HG03432 (cell line): ENCODE measurements around the gene CAPZA1.

ENCODE experiments used
- ATAC-seq: cut with Tn5 transposase; IDR thresholded peaks from one replicate; pipeline ENCODE4 v1.9.1; 2021; ENCODE audit warnings: mild to moderate bottlenecking, moderate library complexity; ENCODE audit not compliant: unreplicated experiment

CAPZA1 gene

DNA sequence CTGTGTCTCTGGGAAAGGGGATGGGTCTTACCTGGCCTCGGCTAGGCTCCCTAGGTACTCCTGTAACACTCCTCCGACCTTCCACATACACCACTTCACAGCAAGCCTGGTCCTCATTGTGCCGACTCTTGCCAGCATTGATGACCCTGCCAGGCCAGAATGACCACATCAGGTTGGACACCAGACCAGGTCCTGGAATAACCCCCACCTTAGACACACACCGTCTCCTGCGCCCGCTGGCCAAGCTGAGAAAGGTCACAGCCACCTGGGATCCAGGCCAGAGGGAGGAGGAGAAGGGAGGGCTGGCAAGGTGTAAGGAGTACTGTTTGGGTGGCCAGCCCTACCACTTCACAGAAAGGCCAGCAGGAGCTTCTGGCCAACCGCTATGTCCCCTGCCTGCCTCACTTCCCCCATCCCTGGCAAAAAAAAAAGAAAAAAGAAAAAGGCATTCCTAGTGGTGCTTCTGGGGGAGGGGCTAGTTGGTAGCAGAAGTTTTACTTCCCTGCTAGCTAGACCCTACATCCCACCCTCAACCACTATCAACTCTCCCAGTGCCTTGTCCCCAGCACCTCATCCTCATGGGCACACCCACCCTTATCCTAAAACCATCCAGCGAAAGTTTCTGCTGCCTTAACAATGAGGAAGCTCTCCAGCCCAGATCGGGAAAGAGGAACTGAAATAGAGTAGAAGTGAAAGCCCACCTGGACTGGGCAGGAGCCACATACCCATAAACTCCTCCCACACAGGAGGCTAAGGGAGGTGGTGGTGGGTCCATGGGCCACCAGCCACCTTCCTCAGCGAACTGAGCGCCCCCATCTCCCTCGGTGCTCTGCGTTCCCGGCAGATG is 94.1 kb downstream of the CAPZA1 start:
- no peak for ATAC-seq

GRCh38 chr1:112714313-112715263 is 95.0 kb downstream of the CAPZA1 start:
- ATAC-seq: peak; percentile 24

- ATAC-seq: peak; percentile 78
Observed at GRCh38 chr1:112715264-112716053, 95.8 kb downstream of the CAPZA1 start, which contains the start of gene PPM1J. TSS of gene PPM1J (minus strand) at chr1:112715332. CDS start at chr1:112715301, 31 bp downstream.

DNA sequence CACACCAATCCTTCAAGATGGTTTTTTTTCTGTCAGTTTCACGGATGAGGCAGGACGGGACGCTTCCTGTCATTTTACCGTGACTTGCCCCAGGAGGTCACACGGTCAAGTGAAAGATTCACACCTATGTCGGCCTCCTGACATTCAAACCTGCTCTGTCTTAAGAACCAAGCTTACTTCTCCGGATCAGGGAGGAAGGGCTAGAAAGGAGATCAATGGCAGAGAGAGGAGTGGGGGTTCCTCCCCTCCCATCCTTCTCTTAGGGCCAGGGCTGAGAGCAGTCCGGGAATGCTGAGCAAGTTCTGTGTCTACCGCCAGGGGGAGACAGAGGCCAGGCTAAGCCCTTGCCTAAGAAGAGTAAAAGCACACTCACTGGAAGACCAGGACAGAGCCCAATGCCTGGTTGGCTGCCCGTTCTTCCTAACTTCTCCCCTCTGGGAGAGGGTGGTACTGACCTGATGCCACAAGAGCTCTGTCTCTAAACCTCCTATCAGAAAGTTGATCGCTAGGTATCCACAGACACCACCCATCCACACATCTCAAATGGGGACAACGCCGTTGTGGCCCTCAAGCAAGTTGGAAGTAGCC is 96.6 kb downstream of the CAPZA1 start:
- peak; percentile 28 for ATAC-seq

DNA sequence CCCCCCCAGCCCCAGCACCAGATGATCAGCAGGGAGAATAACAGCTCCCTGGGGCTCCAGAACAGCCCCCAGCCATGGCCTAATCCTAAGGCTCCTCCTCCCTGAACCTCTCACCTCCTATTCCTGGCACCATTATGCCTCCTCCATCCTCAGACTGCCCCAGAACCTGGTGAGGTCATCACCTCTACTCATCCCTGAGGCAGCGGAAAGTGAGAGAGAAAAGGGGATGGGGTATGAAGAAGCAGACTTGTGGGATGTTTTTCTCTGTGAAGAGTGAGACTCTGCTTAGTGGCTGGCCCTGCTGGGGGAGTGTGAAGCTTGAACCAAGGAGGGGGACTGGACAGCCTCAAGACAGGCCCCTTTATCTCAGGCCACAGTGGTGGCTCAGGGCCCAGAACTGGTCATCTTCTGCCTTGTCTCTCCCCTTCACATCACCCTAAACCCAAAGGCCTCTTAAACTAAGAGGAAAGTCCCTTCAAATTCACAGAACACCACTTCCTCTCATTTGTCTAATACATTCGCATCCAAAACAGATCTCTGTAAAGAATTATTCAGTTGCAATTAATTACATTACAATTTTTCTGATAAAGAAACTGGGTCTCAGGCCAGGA is 97.7 kb downstream of the CAPZA1 start:
- no peak for ATAC-seq

DNA sequence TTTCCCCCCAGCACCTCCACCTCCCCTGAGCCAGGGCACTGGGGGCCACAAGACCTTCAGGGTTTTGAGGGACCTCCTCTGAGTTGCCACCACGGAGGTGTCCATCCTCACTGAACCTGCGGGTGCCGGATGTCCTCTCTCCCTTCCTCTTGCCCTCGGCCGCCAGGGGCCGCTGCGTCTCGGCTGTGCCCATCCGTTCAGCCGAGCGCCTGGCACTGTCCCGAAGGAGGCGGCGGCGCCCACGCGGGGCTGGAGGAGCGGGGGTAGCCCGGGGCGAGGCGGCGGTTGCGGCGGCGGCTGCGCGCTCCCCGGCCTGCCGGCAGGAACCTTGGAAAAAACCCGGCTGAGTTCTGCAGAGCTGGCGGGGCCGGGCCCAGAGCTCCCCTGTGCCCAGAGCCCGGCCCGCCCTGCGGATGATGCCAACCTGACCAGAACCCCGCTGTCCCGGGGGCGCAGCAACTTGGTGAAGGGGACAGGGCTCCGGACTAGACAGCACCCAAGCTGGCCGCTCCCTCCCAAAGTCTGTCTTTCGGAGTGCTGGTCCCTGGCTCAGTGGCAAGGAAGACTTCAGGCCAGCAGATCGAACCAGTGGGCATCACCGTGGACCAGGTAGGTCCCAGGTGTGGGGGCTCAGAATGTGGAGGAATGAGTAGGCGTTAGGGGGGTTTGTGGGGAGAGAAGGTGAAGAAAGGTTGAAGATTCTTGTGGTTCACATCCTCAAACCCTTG is 99.2 kb downstream of the CAPZA1 start:
- peak; percentile 27 for ATAC-seq

GRCh38 chr1:112719706-112720105 is 100.1 kb downstream of the CAPZA1 start:
- ATAC-seq: no peak

DNA sequence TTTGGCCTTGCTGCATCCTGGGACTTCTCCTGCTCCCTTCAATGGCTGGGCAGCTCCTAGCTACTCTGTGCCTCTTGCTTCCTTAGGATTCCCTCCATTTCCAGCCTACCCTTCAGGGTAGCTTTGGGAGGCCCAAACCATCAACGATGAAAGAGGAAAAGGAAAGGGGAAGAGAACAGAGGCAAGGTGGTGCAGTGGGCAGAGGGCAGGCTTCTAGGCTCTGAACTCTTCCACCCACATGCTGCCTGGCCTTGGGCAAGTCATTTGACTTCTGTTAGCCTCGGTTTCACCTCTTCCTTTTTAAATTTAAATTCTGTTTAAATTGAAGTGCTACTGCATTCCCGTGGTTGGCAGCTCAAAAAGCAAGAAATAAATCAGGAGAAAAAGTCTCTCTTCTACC is 101.2 kb downstream of the CAPZA1 start:
- ATAC-seq: no peak
